ENCODE data around the gene ZC3H6. TPM values are rescaled to one million over a fixed set of nuclear protein-coding genes. Genes with fewer than 3 reads are reported as not detected.

The ZC3H6 gene
- total RNA-seq, 1 donor from 2014 or later: 7.3 TPM

- Mint-ChIP-seq H3K27me3 (ENCODE audit: low read depth) (no peaks in the 10 kb centered on the region), H3K4me1 (peaks cover 18% of the 10 kb centered on the region), H3K9me3 (no peaks in the 10 kb centered on the region), H3K36me3 (ENCODE audit: low read depth) (peaks cover 2% of the 10 kb centered on the region), H3K27ac (ENCODE audit: unreplicated experiment) (no peak overlapping the region), H3K4me3 (peak overlapping the region; percentile 90)
- no peak for DNase-seq (ENCODE audit: low read depth, low spot score)
- TF ChIP-seq CTCF (conservative IDR thresholded peaks at IDR 0.05): no peak
Measured at GRCh38 chr2:112255875-112256274, 19.5 kb upstream of the ZC3H6 start.

GRCh38 chr2:112256654-112257053, 18.7 kb upstream of the ZC3H6 start:
- TF ChIP-seq CTCF (conservative IDR thresholded peaks at IDR 0.05): no peak
- H3K9me3 Mint-ChIP-seq: no peaks in the 10 kb centered on the region

GRCh38 chr2:112257575-112257974, 17.8 kb upstream of the ZC3H6 start:
- peaks cover 2% of the 10 kb centered on the region for H3K36me3 Mint-ChIP-seq (ENCODE audit: low read depth)
- H3K4me1 Mint-ChIP-seq: peaks cover 18% of the 10 kb centered on the region
- peak overlapping the region; percentile 2 for H3K4me3 Mint-ChIP-seq
- no peaks in the 10 kb centered on the region for H3K27me3 Mint-ChIP-seq (ENCODE audit: low read depth)
- TF ChIP-seq CTCF (conservative IDR thresholded peaks at IDR 0.05): no peak
- DNase-seq (ENCODE audit: low read depth, low spot score): no peak
- H3K27ac Mint-ChIP-seq (ENCODE audit: unreplicated experiment): no peak overlapping the region
- peaks cover 1% of the 10 kb centered on the region for H3K9me3 Mint-ChIP-seq

More at GRCh38 chr2:112256654-112257053, 18.7 kb upstream of the ZC3H6 start:
- DNase-seq (ENCODE audit: low read depth, low spot score): no peak
- H3K4me3 Mint-ChIP-seq: peak overlapping the region; percentile 33
- no peaks in the 10 kb centered on the region for H3K27me3 Mint-ChIP-seq (ENCODE audit: low read depth)
- H3K4me1 Mint-ChIP-seq: peaks cover 18% of the 10 kb centered on the region
- peaks cover 2% of the 10 kb centered on the region for H3K36me3 Mint-ChIP-seq (ENCODE audit: low read depth)
- no peak overlapping the region for H3K27ac Mint-ChIP-seq (ENCODE audit: unreplicated experiment)

- H3K27ac Mint-ChIP-seq (ENCODE audit: unreplicated experiment): no peak overlapping the region
Measured at GRCh38 chr2:112259509-112260294, 15.7 kb upstream of the ZC3H6 start.

GRCh38 chr2:112260295-112260625, 15.1 kb upstream of the ZC3H6 start:
- no peak overlapping the region for H3K27ac Mint-ChIP-seq (ENCODE audit: unreplicated experiment)
- no peak for TF ChIP-seq CTCF (conservative IDR thresholded peaks at IDR 0.05)
- no peak for DNase-seq (ENCODE audit: low read depth, low spot score)
- peaks cover 5% of the 10 kb centered on the region for H3K9me3 Mint-ChIP-seq
- H3K36me3 Mint-ChIP-seq (ENCODE audit: low read depth): no peaks in the 10 kb centered on the region
- no peak overlapping the region for H3K4me3 Mint-ChIP-seq
- no peaks in the 10 kb centered on the region for H3K27me3 Mint-ChIP-seq (ENCODE audit: low read depth)
- H3K4me1 Mint-ChIP-seq: peaks cover 5% of the 10 kb centered on the region

More at GRCh38 chr2:112259509-112260294, 15.7 kb upstream of the ZC3H6 start:
- no peaks in the 10 kb centered on the region for H3K27me3 Mint-ChIP-seq (ENCODE audit: low read depth)
- peak; percentile 79 for DNase-seq (ENCODE audit: low read depth, low spot score)
- H3K36me3 Mint-ChIP-seq (ENCODE audit: low read depth): no peaks in the 10 kb centered on the region
- H3K4me1 Mint-ChIP-seq: peaks cover 5% of the 10 kb centered on the region
- peaks cover 5% of the 10 kb centered on the region for H3K9me3 Mint-ChIP-seq
- peak overlapping the region; percentile 35 for H3K4me3 Mint-ChIP-seq
- TF ChIP-seq CTCF (conservative IDR thresholded peaks at IDR 0.05): peak; percentile 92

Data from neural crest cell (in vitro differentiated cells).